ENCODE measurements around the gene ELMOD3.
"Not testable (repeated sequence)": the region's sequence is repeated elsewhere in the genome, so short reads cannot be mapped to it uniquely, and the experiment has no call there.

ELMOD3 gene

GRCh38 chr2:85329181-85329651 lies 25.4 kb upstream of the ELMOD3 start:
- DNase-seq (ENCODE audit: low read depth in 2 of 2, low spot score in 1 of 2): no peak

GRCh38 chr2:85329701-85330100 lies 24.9 kb upstream of the ELMOD3 start:
- DNase-seq (ENCODE audit: low read depth in 2 of 2, low spot score in 1 of 2): not testable (repeated sequence)

GRCh38 chr2:85330839-85331636 lies 23.5 kb upstream of the ELMOD3 start:
- DNase-seq (ENCODE audit: low read depth in 2 of 2, low spot score in 1 of 2): no peak

- DNase-seq (ENCODE audit: low read depth in 2 of 2, low spot score in 1 of 2): not testable (repeated sequence)
Measured at GRCh38 chr2:85333877-85334276, 20.7 kb upstream of the ELMOD3 start.

GRCh38 chr2:85334928-85335327 lies 19.6 kb upstream of the ELMOD3 start:
- no peak for DNase-seq (ENCODE audit: low read depth in 2 of 2, low spot score in 1 of 2)

- no peak for DNase-seq (ENCODE audit: low read depth in 2 of 2, low spot score in 1 of 2)
Measured at GRCh38 chr2:85340034-85340892, 14.3 kb upstream of the ELMOD3 start.

- DNase-seq (ENCODE audit: low read depth in 2 of 2, low spot score in 1 of 2): no peak
Measured at GRCh38 chr2:85341269-85342029, 13.1 kb upstream of the ELMOD3 start.

GRCh38 chr2:85342156-85342555 lies 12.4 kb upstream of the ELMOD3 start:
- DNase-seq (ENCODE audit: low read depth in 2 of 2, low spot score in 1 of 2): no peak

- DNase-seq (ENCODE audit: low read depth in 2 of 2, low spot score in 1 of 2): not testable (repeated sequence)
Measured at GRCh38 chr2:85343207-85343895, 11.2 kb upstream of the ELMOD3 start.

GRCh38 chr2:85344356-85344954 lies 10.1 kb upstream of the ELMOD3 start:
- no peak for DNase-seq (ENCODE audit: low read depth in 2 of 2, low spot score in 1 of 2)

- no peak for DNase-seq (ENCODE audit: low read depth in 2 of 2, low spot score in 1 of 2)
Measured at GRCh38 chr2:85347599-85347998, 7.0 kb upstream of the ELMOD3 start.

GRCh38 chr2:85353876-85354285 lies 688 bp upstream of the ELMOD3 start:
- no peak for DNase-seq (ENCODE audit: low read depth in 2 of 2, low spot score in 1 of 2)

GRCh38 chr2:85355073-85355410 lies 473 bp downstream of the ELMOD3 start:
- no peak for DNase-seq (ENCODE audit: low read depth in 2 of 2, low spot score in 1 of 2)

GRCh38 chr2:85355521-85355920 lies 952 bp downstream of the ELMOD3 start:
- DNase-seq (ENCODE audit: low read depth in 2 of 2, low spot score in 1 of 2): no peak

GRCh38 chr2:85356186-85356585 lies 1.6 kb downstream of the ELMOD3 start:
- no peak for DNase-seq (ENCODE audit: low read depth in 2 of 2, low spot score in 1 of 2)

- DNase-seq (ENCODE audit: low read depth in 2 of 2, low spot score in 1 of 2): no peak
Measured at GRCh38 chr2:85357736-85358135, 3.2 kb downstream of the ELMOD3 start.

- not testable (repeated sequence) for DNase-seq (ENCODE audit: low read depth in 2 of 2, low spot score in 1 of 2)
Measured at GRCh38 chr2:85362653-85363387, 8.3 kb downstream of the ELMOD3 start.

GRCh38 chr2:85367180-85367579 lies 12.6 kb downstream of the ELMOD3 start:
- no peak for DNase-seq (ENCODE audit: low read depth in 2 of 2, low spot score in 1 of 2)

- DNase-seq (ENCODE audit: low read depth in 2 of 2, low spot score in 1 of 2): no peak
Measured at GRCh38 chr2:85368921-85369320, 14.4 kb downstream of the ELMOD3 start.

- no peak for DNase-seq (ENCODE audit: low read depth in 2 of 2, low spot score in 1 of 2)
Measured at GRCh38 chr2:85369500-85369899, 14.9 kb downstream of the ELMOD3 start.
